CD4-positive, alpha-beta T cell (primary cell): ENCODE data around the gene ADAMTS3. TPM values are rescaled to one million over a fixed set of nuclear protein-coding genes. Genes with fewer than 3 reads are reported as not detected.

Experiments used
- ATAC-seq: fragments of 200-7000 bp; cut with Tn5 transposase; one replicate; pipeline ENCODE4 v1.10.0; 2022; ENCODE audit warnings: mild to moderate bottlenecking; ENCODE audit not compliant: poor library complexity
- CTCF ChIA-PET: fragments of 350-600 bp; sonication (Branson Sonifier 250); formaldehyde crosslinking; loops from one replicate; lab custom pipeline; 2021; ENCODE audit warnings: antibody characterized with exemption, inconsistent platforms; lab: Charles Lee
- POLR2A ChIA-PET: fragments of 350-600 bp; sonication (Branson Sonifier 250); formaldehyde crosslinking; loops from one replicate; lab custom pipeline; 2021; ENCODE audit warnings: antibody characterized with exemption, inconsistent platforms; lab: Charles Lee
- DNase-seq, 14 experiments: peaks; one replicate each; pipeline ENCODE4 v3.0.0-alpha.2; 2013 to 2020; ENCODE audit warnings: mixed read lengths in 2 of 14
- H3K27ac ChIP-seq, 2 donors: one replicate each; pipeline versions ENCODE4 v1.5.1 to v1.7.0; 2013; ENCODE audit warnings: low read length in 2 of 2, low read depth in 1 of 2, mild to moderate bottlenecking in 1 of 2
- H3K27me3 ChIP-seq, 2 experiments: 1 replicate in 1 of 2; 2 replicates in 1 of 2; pipeline versions ENCODE4 v1.6.1 to v1.7.0; 2013; ENCODE audit warnings: low read length in 2 of 2, control low read depth in 1 of 2, mild to moderate bottlenecking in 1 of 2, moderate library complexity in 1 of 2; ENCODE audit not compliant: insufficient read depth in 2 of 2, control insufficient read depth in 1 of 2
- H3K36me3 ChIP-seq: one replicate; pipeline ENCODE4 v1.6.1; 2013; ENCODE audit warnings: low read length, control low read depth; ENCODE audit not compliant: insufficient read depth
- H3K4me1 ChIP-seq: one replicate; pipeline ENCODE4 v1.6.1; 2013; ENCODE audit warnings: low read length, control low read depth; ENCODE audit not compliant: insufficient read depth
- H3K4me3 ChIP-seq: one replicate; pipeline ENCODE4 v1.5.1; 2013; ENCODE audit warnings: mild to moderate bottlenecking, low read length, moderate library complexity
- H3K9me3 ChIP-seq, 2 experiments: 1 replicate in 1 of 2; 2 replicates in 1 of 2; pipeline versions ENCODE4 v1.6.1 to v1.7.0; 2013; ENCODE audit warnings: low read length in 2 of 2, mild to moderate bottlenecking in 2 of 2, control low read depth in 1 of 2, moderate library complexity in 1 of 2; ENCODE audit not compliant: control insufficient read depth in 1 of 2, insufficient read depth in 1 of 2
- H3K27ac Mint-ChIP-seq: one replicate; pipeline ENCODE4 v1.8.0; 2020; ENCODE audit warnings: mixed read lengths
- H3K27me3 Mint-ChIP-seq: one replicate; pipeline ENCODE4 v1.8.0; 2021; ENCODE audit warnings: mixed read lengths
- H3K36me3 Mint-ChIP-seq: one replicate; pipeline ENCODE4 v1.8.0; 2021; ENCODE audit warnings: low read depth, mixed read lengths
- H3K4me1 Mint-ChIP-seq: one replicate; pipeline ENCODE4 v1.8.0; 2021; ENCODE audit warnings: low read depth, mixed read lengths
- H3K4me3 Mint-ChIP-seq: one replicate; pipeline ENCODE4 v1.8.0; 2020; ENCODE audit warnings: mild to moderate bottlenecking, mixed read lengths
- H3K9me3 Mint-ChIP-seq: one replicate; pipeline ENCODE4 v1.8.0; 2020; ENCODE audit warnings: mixed read lengths
- CTCF ChIP-seq: fragments of 200-600 bp; IDR thresholded peaks from one replicate; pipeline ENCODE4 v1.8.0; 2022; ENCODE audit warnings: antibody characterized with exemption, mild to moderate bottlenecking
- intact Hi-C, 2 experiments: fragments of 100-400 bp; cut with DNase I in 1 of 2; cut with micrococcal nuclease in 1 of 2; formaldehyde crosslinking; loops; one replicate each; pipeline versions ENCODE4 v1.15.1 to v1.9.0; 2023 to 2025; cut with DNase I, micrococcal nuclease
- total RNA-seq, 174 experiments: library from RNA in 2 of 174; stranded (reverse) in 2 of 174; gene quantifications; one replicate each; pipeline ENCODE4 v1.2.3 and lab custom pipeline; 2021 to 2026

The ADAMTS3 gene
- total RNA-seq, 2 experiments from 2014 or later = not detected

GRCh38 chr4:72410158-72410557 is 158.9 kb downstream of the ADAMTS3 start:
- ATAC-seq (no peak), DNase-seq (no peak)
- no peaks in the 10 kb centered on the region for H3K27me3 Mint-ChIP-seq
- H3K4me1 Mint-ChIP-seq = no peaks in the 10 kb centered on the region
- POLR2A ChIA-PET = no interaction called here
- H3K27ac Mint-ChIP-seq = no peak overlapping the region
- H3K36me3 ChIP-seq = no peaks in the 10 kb centered on the region
- no peaks in the 10 kb centered on the region for H3K9me3 ChIP-seq
- TF ChIP-seq CTCF = no peak
- no peaks in the 10 kb centered on the region for H3K9me3 Mint-ChIP-seq
- no peak overlapping the region for H3K4me3 Mint-ChIP-seq
- H3K27ac ChIP-seq = no peak overlapping the region
- no peak overlapping the region for H3K4me3 ChIP-seq
- intact Hi-C loops = no loop called here
- no peaks in the 10 kb centered on the region for H3K27me3 ChIP-seq
- no peaks in the 10 kb centered on the region for H3K36me3 Mint-ChIP-seq
- CTCF ChIA-PET = no interaction called here
- H3K4me1 ChIP-seq = no peaks in the 10 kb centered on the region

GRCh38 chr4:72408568-72408967 is 160.5 kb downstream of the ADAMTS3 start:
- intact Hi-C loops = no loop called here
- no peak overlapping the region for H3K4me3 ChIP-seq
- H3K27me3 ChIP-seq = no peaks in the 10 kb centered on the region
- Mint-ChIP-seq H3K27ac (no peak overlapping the region), H3K4me3 (no peak overlapping the region), H3K27me3 (no peaks in the 10 kb centered on the region), H3K9me3 (no peaks in the 10 kb centered on the region), H3K4me1 (no peaks in the 10 kb centered on the region), H3K36me3 (no peaks in the 10 kb centered on the region)
- no peaks in the 10 kb centered on the region for H3K36me3 ChIP-seq
- H3K27ac ChIP-seq = no peak overlapping the region
- ChIA-PET CTCF (no interaction called here), POLR2A (no interaction called here)
- ATAC-seq = no peak
- H3K4me1 ChIP-seq = no peaks in the 10 kb centered on the region
- DNase-seq = no peak
- no peak for TF ChIP-seq CTCF
- no peaks in the 10 kb centered on the region for H3K9me3 ChIP-seq

- DNase-seq (no peak), ATAC-seq (no peak)
- no peak overlapping the region for H3K27ac ChIP-seq
- H3K9me3 Mint-ChIP-seq = no peaks in the 10 kb centered on the region
- no peak overlapping the region for H3K27ac Mint-ChIP-seq
- H3K27me3 ChIP-seq = no peaks in the 10 kb centered on the region
- POLR2A ChIA-PET = no interaction called here
- no peaks in the 10 kb centered on the region for H3K27me3 Mint-ChIP-seq
- H3K36me3 ChIP-seq = no peaks in the 10 kb centered on the region
- H3K4me1 Mint-ChIP-seq = no peaks in the 10 kb centered on the region
- no peaks in the 10 kb centered on the region for H3K9me3 ChIP-seq
- H3K36me3 Mint-ChIP-seq = no peaks in the 10 kb centered on the region
- CTCF ChIA-PET = no interaction called here
- H3K4me1 ChIP-seq = no peaks in the 10 kb centered on the region
- TF ChIP-seq CTCF = no peak
- H3K4me3 Mint-ChIP-seq = no peak overlapping the region
- intact Hi-C loops = no loop called here
- no peak overlapping the region for H3K4me3 ChIP-seq
Observed at GRCh38 chr4:72405417-72405816, 163.6 kb downstream of the ADAMTS3 start.
